K562 (cell line): ENCODE results near the gene ALOX5. TPM values are rescaled to one million over a fixed set of nuclear protein-coding genes. Genes with fewer than 3 reads are reported as not detected.

Experiments
- BCL6 ChIP-seq: fragments of 250-450 bp; sonication (Bioruptor Pico); IDR thresholded peaks from 2 replicates; pipeline ENCODE4 v1.4.0; 2020
- HDGF ChIP-seq: fragments of 450-650 bp; IDR thresholded peaks from 2 replicates; pipeline ENCODE4 v1.6.1; 2016
- MBD2 ChIP-seq: sonication (generic); IDR thresholded peaks from 2 replicates; pipeline ENCODE4 v1.6.1; 2016; ENCODE audit warnings: low read depth, borderline replicate concordance
- NFIX ChIP-seq: fragments of 250-450 bp; sonication (Bioruptor Pico); IDR thresholded peaks from 2 replicates; pipeline ENCODE4 v1.4.0; 2020; ENCODE audit warnings: low read depth, mild to moderate bottlenecking, moderate library complexity
- NR2F6 ChIP-seq: fragments of 450-650 bp; formaldehyde crosslinking; IDR thresholded peaks from 2 replicates; pipeline ENCODE4 v1.4.0; 2020; ENCODE audit warnings: mild to moderate bottlenecking
- PBX2 ChIP-seq, 2 experiments: IDR thresholded peaks in 1 of 2; conservative IDR thresholded peaks in 1 of 2; 2 replicates each; pipeline ENCODE4 v1.6.1; 2016; ENCODE audit warnings: low read depth in 2 of 2, mild to moderate bottlenecking in 1 of 2, missing compliant biosample characterization in 1 of 2, missing genetic modification characterization in 1 of 2, moderate library complexity in 1 of 2
- RBM34 ChIP-seq: fragments of 200-400 bp; formaldehyde crosslinking; IDR thresholded peaks from 2 replicates; pipeline ENCODE4 v1.6.1; 2018; ENCODE audit warnings: low read length, borderline replicate concordance; ENCODE audit not compliant: insufficient read depth
- RERE ChIP-seq: sonication (generic); formaldehyde crosslinking; IDR thresholded peaks from 2 replicates; pipeline ENCODE4 v1.8.0; 2023; ENCODE audit warnings: missing genetic modification reagents, mild to moderate bottlenecking, borderline replicate concordance
- SUPT5H ChIP-seq: fragments of 450-650 bp; IDR thresholded peaks from 2 replicates; pipeline ENCODE4 v1.6.1; 2016
- TSHZ1 ChIP-seq: fragments of 250-450 bp; sonication (Bioruptor Pico); IDR thresholded peaks from 2 replicates; pipeline ENCODE4 v1.4.0; 2020; ENCODE audit warnings: mild to moderate bottlenecking, moderate library complexity
- ZNF197 ChIP-seq: fragments of 200-800 bp; sonication (Bioruptor generic); IDR thresholded peaks from 2 replicates; pipeline ENCODE4 v1.6.1; 2016; ENCODE audit warnings: low read depth, missing genetic modification characterization, missing compliant biosample characterization
- polyA plus RNA-seq, 8 experiments: library from polyadenylated mRNA; depleted of rRNA in 4 of 8; stranded (reverse) in 5 of 8; unstranded in 3 of 8; fragments of >200 nt; fragmentation: Nextera tagmentation in 2 of 8; fragmentation: Illumina TruSeq in 1 of 8; extraction: Ambion mirVana in 2 of 8; extraction: Trizol in 1 of 8; gene quantifications; 2 replicates each; pipeline versions ENCODE4 v1.2.1 to v1.2.3, GENCODE V29; 2011 to 2014; ENCODE audit warnings: inconsistent platforms in 1 of 8, missing spikeins in 1 of 8
- total RNA-seq, 7 experiments: library from RNA; depleted of rRNA in 6 of 7; stranded (reverse); fragments of >200 nt in 6 of 7; fragmentation: Illumina TruSeq in 2 of 7; extraction: Trizol in 2 of 7; gene quantifications; 2 replicates each; pipeline versions ENCODE4 v1.2.1 to v1.2.3, GENCODE V29; 2011 to 2021; ENCODE audit warnings: low replicate concordance in 1 of 7
- TF ChIP-seq, protein P1 (sequence below): sonication (generic); formaldehyde crosslinking; IDR thresholded peaks from 2 replicates; pipeline ENCODE4 v1.8.0; 2022; ENCODE audit warnings: mild to moderate bottlenecking, missing genetic modification reagents, borderline replicate concordance

The ALOX5 gene
- total and polyA plus RNA-seq, 9 of the 15 experiments (the other 6 are each of a cell fraction or from before 2014, with no cell fraction given): 0.10 to 2.4 (median 1.4) TPM

GRCh38 chr10:45437587-45438465 lies 63.8 kb downstream of the ALOX5 start (continued):
- no peak for TF ChIP-seq PBX2 (CRISPR knock-in tag; IDR thresholded peaks at IDR 0.05; ENCODE audit: low read depth)
- no peak for TF ChIP-seq PBX2 (tag; conservative IDR thresholded peaks at IDR 0.05; ENCODE audit: low read depth)
- TF ChIP-seq SUPT5H: no peak
- TF ChIP-seq ZNF197 (CRISPR knock-in tag): no peak
- peak; percentile 67; the same call in 1 of the 2 replicates for TF ChIP-seq HDGF
- 0 out of 2 replicates have a peak, but pooled peaks have one; percentile 20 for TF ChIP-seq MBD2
- no peak for TF ChIP-seq TSHZ1 (CRISPR knock-in tag)
- no peak for TF ChIP-seq NFIX (CRISPR knock-in tag)
- no peak for TF ChIP-seq RERE (CRISPR knock-in tag)
- TF ChIP-seq BCL6 (CRISPR knock-in tag): 0 out of 2 replicates have a peak, but pooled peaks have one; percentile 37
- TF ChIP-seq RBM34: no peak
- TF ChIP-seq, protein P1, sequence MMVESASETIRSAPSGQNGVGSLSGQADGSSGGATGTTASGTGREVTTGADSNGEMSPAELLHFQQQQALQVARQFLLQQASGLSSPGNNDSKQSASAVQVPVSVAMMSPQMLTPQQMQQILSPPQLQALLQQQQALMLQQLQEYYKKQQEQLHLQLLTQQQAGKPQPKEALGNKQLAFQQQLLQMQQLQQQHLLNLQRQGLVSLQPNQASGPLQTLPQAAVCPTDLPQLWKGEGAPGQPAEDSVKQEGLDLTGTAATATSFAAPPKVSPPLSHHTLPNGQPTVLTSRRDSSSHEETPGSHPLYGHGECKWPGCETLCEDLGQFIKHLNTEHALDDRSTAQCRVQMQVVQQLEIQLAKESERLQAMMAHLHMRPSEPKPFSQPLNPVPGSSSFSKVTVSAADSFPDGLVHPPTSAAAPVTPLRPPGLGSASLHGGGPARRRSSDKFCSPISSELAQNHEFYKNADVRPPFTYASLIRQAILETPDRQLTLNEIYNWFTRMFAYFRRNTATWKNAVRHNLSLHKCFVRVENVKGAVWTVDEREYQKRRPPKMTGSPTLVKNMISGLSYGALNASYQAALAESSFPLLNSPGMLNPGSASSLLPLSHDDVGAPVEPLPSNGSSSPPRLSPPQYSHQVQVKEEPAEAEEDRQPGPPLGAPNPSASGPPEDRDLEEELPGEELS: no peak
- TF ChIP-seq NR2F6 (CRISPR knock-in tag): no peak
